ENCODE data around the gene SLC6A11.
A peak's percentile ranks its signal among the peaks of the same experiment; 100 is the strongest.

Gene SLC6A11

GRCh38 chr3:10798600-10799367 is 17.2 kb upstream of the SLC6A11 start:
- H3K36me3 ChIP-seq (ENCODE audit: control insufficient read depth in 1 of 2, insufficient read depth in 2 of 2, low read length in 2 of 2) = no peaks in the 10 kb centered on the region
- H3K4me3 ChIP-seq (ENCODE audit: low read depth in 1 of 2, low read length in 2 of 2) = no peak overlapping the region
- no peaks in the 10 kb centered on the region for H3K27me3 ChIP-seq (ENCODE audit: low read depth, low read length)
- no peaks in the 10 kb centered on the region for H3K9me3 ChIP-seq (ENCODE audit: control insufficient read depth in 1 of 2, low read length in 2 of 2)
- no peaks in the 10 kb centered on the region for H3K4me1 ChIP-seq (ENCODE audit: control insufficient read depth in 1 of 2, insufficient read depth in 2 of 2, low read length in 2 of 2)
- H3K27ac ChIP-seq (ENCODE audit: low read length) = no peak overlapping the region

DNA sequence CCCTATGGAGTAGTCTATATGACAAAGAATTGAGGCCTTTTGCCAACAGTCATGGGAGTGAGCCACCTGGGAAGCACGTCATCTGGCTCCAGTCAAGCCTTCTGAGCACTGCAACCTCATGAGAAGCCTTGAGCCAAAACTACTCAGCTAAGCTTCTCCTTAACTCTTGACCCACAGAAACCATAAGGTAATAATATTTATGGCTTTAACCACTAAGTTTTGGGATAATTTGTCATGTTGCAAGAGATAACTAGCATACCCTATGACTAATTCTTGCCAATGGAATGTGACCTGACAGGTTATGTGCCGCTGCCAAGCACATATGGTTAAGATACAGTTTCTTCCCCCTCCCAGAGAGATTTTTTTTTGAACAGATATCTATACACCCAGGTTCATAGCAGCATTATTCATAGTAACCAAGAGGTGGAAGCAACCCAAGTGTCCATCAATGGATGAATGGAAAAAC is 11.8 kb upstream of the SLC6A11 start:
- Histone ChIP-seq H3K9me3 (ENCODE audit: control insufficient read depth in 1 of 2, low read length in 2 of 2) (no peaks in the 10 kb centered on the region), H3K27ac (ENCODE audit: low read length) (no peak overlapping the region), H3K4me1 (ENCODE audit: control insufficient read depth in 1 of 2, insufficient read depth in 2 of 2, low read length in 2 of 2) (no peaks in the 10 kb centered on the region), H3K27me3 (ENCODE audit: low read depth, low read length) (peaks cover 7% of the 10 kb centered on the region), H3K4me3 (ENCODE audit: low read depth in 1 of 2, low read length in 2 of 2) (no peak overlapping the region), H3K36me3 (ENCODE audit: control insufficient read depth in 1 of 2, insufficient read depth in 2 of 2, low read length in 2 of 2) (no peaks in the 10 kb centered on the region)

DNA sequence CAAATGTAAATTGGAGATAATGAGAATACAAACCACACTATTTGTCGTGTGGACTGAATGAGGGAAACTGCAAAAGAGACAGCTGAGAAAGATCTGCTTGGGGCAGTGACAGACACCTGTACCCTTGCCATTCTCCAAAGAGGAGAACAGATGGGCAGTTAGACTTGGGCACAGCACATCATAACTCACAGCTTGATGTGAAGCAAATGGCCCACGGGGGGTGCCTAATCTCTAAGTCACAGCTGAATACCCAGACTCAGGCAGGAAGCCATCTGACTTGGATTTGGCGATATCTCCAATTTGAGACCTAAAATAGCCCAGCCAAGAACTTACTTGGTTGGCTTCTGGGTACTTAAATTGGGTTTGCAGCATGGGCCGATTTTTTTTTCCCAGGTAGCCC is 10.0 kb upstream of the SLC6A11 start:
- Histone ChIP-seq H3K9me3 (ENCODE audit: control insufficient read depth in 1 of 2, low read length in 2 of 2) (no peaks in the 10 kb centered on the region), H3K4me3 (ENCODE audit: low read depth in 1 of 2, low read length in 2 of 2) (no peak overlapping the region), H3K4me1 (ENCODE audit: control insufficient read depth in 1 of 2, insufficient read depth in 2 of 2, low read length in 2 of 2) (no peaks in the 10 kb centered on the region), H3K27me3 (ENCODE audit: low read depth, low read length) (peaks cover 7% of the 10 kb centered on the region), H3K27ac (ENCODE audit: low read length) (no peak overlapping the region), H3K36me3 (ENCODE audit: control insufficient read depth in 1 of 2, insufficient read depth in 2 of 2, low read length in 2 of 2) (no peaks in the 10 kb centered on the region)

- Histone ChIP-seq H3K27me3 (ENCODE audit: low read depth, low read length) (peaks cover 7% of the 10 kb centered on the region), H3K4me1 (ENCODE audit: control insufficient read depth in 1 of 2, insufficient read depth in 2 of 2, low read length in 2 of 2) (no peaks in the 10 kb centered on the region), H3K27ac (ENCODE audit: low read length) (no peak overlapping the region), H3K9me3 (ENCODE audit: control insufficient read depth in 1 of 2, low read length in 2 of 2) (no peaks in the 10 kb centered on the region), H3K4me3 (ENCODE audit: low read depth in 1 of 2, low read length in 2 of 2) (no peak overlapping the region), H3K36me3 (ENCODE audit: control insufficient read depth in 1 of 2, insufficient read depth in 2 of 2, low read length in 2 of 2) (no peaks in the 10 kb centered on the region)
These were observed 7.8 kb upstream of the SLC6A11 start for GRCh38 chr3:10808130-10808735.

GRCh38 chr3:10808974-10809373 is 7.1 kb upstream of the SLC6A11 start:
- no peaks in the 10 kb centered on the region for H3K4me1 ChIP-seq (ENCODE audit: control insufficient read depth in 1 of 2, insufficient read depth in 2 of 2, low read length in 2 of 2)
- peaks cover 7% of the 10 kb centered on the region for H3K27me3 ChIP-seq (ENCODE audit: low read depth, low read length)
- H3K27ac ChIP-seq (ENCODE audit: low read length) = no peak overlapping the region
- H3K36me3 ChIP-seq (ENCODE audit: control insufficient read depth in 1 of 2, insufficient read depth in 2 of 2, low read length in 2 of 2) = no peaks in the 10 kb centered on the region
- H3K4me3 ChIP-seq (ENCODE audit: low read depth in 1 of 2, low read length in 2 of 2) = no peak overlapping the region
- H3K9me3 ChIP-seq (ENCODE audit: control insufficient read depth in 1 of 2, low read length in 2 of 2) = no peaks in the 10 kb centered on the region

GRCh38 chr3:10810376-10810775 is 5.7 kb upstream of the SLC6A11 start:
- Histone ChIP-seq H3K27ac (ENCODE audit: low read length) (no peak overlapping the region), H3K27me3 (ENCODE audit: low read depth, low read length) (peaks cover 6% of the 10 kb centered on the region), H3K36me3 (ENCODE audit: control insufficient read depth in 1 of 2, insufficient read depth in 2 of 2, low read length in 2 of 2) (no peaks in the 10 kb centered on the region), H3K9me3 (ENCODE audit: control insufficient read depth in 1 of 2, low read length in 2 of 2) (no peaks in the 10 kb centered on the region), H3K4me3 (ENCODE audit: low read depth in 1 of 2, low read length in 2 of 2) (no peak overlapping the region), H3K4me1 (ENCODE audit: control insufficient read depth in 1 of 2, insufficient read depth in 2 of 2, low read length in 2 of 2) (no peaks in the 10 kb centered on the region)

GRCh38 chr3:10813425-10813824 is 2.6 kb upstream of the SLC6A11 start:
- Histone ChIP-seq H3K27ac (ENCODE audit: low read length) (no peak overlapping the region), H3K9me3 (ENCODE audit: control insufficient read depth in 1 of 2, low read length in 2 of 2) (no peaks in the 10 kb centered on the region), H3K27me3 (ENCODE audit: low read depth, low read length) (peaks cover 9% of the 10 kb centered on the region), H3K4me3 (ENCODE audit: low read depth in 1 of 2, low read length in 2 of 2) (no peak overlapping the region), H3K36me3 (ENCODE audit: control insufficient read depth in 1 of 2, insufficient read depth in 2 of 2, low read length in 2 of 2) (no peaks in the 10 kb centered on the region), H3K4me1 (ENCODE audit: control insufficient read depth in 1 of 2, insufficient read depth in 2 of 2, low read length in 2 of 2) (peaks cover 0 to 10% of the 10 kb centered on the region in 2 donors)

DNA sequence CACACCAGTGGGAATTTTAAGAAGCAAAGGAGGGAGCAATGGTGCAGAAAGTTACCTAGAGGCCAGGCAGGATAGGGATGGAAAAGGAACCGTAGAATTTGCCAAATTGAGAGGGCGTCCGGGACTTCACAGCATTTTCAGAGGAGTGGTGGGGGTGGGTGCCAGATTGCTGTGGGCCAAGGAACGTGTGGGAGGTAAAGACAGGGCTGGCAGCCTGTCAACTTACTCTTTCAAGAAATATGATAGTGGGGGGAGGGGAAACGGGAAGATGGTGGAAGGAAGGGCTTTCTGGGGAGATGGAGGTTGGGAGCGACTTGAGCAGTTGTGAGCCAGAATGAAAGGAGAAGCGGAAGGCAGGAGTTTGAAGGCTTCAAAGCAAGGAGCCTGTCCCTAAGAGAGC is 1.4 kb upstream of the SLC6A11 start:
- Histone ChIP-seq H3K9me3 (ENCODE audit: control insufficient read depth in 1 of 2, low read length in 2 of 2) (no peaks in the 10 kb centered on the region), H3K27ac (ENCODE audit: low read length) (no peak overlapping the region), H3K27me3 (ENCODE audit: low read depth, low read length) (peaks cover 9% of the 10 kb centered on the region), H3K4me3 (ENCODE audit: low read depth in 1 of 2, low read length in 2 of 2) (no peak overlapping the region), H3K36me3 (ENCODE audit: control insufficient read depth in 1 of 2, insufficient read depth in 2 of 2, low read length in 2 of 2) (no peaks in the 10 kb centered on the region), H3K4me1 (ENCODE audit: control insufficient read depth in 1 of 2, insufficient read depth in 2 of 2, low read length in 2 of 2) (peaks cover 0 to 10% of the 10 kb centered on the region in 2 donors)

DNA sequence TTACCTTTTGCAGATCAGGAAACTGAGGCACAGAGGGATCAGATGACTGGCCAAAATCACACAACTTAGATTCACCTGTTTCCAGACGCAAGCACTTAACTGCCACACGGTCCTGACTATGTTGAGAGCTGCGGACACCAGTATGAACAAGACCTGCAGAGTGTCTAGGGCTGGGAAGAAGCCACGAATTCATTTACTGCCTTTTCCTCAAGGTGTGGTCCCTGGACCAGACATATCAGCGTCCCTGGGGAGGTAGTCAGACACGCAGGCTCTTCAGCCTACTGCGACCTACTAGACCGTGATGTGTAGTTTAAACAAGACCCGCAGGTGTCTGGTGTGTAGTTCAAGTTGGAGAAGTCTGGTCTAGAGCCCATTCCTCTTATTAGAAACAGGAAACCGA is 541 bp upstream of the SLC6A11 start:
- peaks cover 0 to 10% of the 10 kb centered on the region in 2 donors for H3K4me1 ChIP-seq (ENCODE audit: control insufficient read depth in 1 of 2, insufficient read depth in 2 of 2, low read length in 2 of 2)
- no peaks in the 10 kb centered on the region for H3K36me3 ChIP-seq (ENCODE audit: control insufficient read depth in 1 of 2, insufficient read depth in 2 of 2, low read length in 2 of 2)
- peak overlapping the region in 1 of 2 donors; percentile 46 for H3K4me3 ChIP-seq (ENCODE audit: low read depth in 1 of 2, low read length in 2 of 2)
- no peak overlapping the region for H3K27ac ChIP-seq (ENCODE audit: low read length)
- no peaks in the 10 kb centered on the region for H3K9me3 ChIP-seq (ENCODE audit: control insufficient read depth in 1 of 2, low read length in 2 of 2)
- H3K27me3 ChIP-seq (ENCODE audit: low read depth, low read length) = peaks cover 9% of the 10 kb centered on the region

GRCh38 chr3:10816863-10817253 is 830 bp downstream of the SLC6A11 start:
- Histone ChIP-seq H3K4me1 (ENCODE audit: control insufficient read depth in 1 of 2, insufficient read depth in 2 of 2, low read length in 2 of 2) (peaks cover 0 to 10% of the 10 kb centered on the region in 2 donors), H3K36me3 (ENCODE audit: control insufficient read depth in 1 of 2, insufficient read depth in 2 of 2, low read length in 2 of 2) (no peaks in the 10 kb centered on the region), H3K27me3 (ENCODE audit: low read depth, low read length) (peaks cover 9% of the 10 kb centered on the region), H3K9me3 (ENCODE audit: control insufficient read depth in 1 of 2, low read length in 2 of 2) (no peaks in the 10 kb centered on the region), H3K27ac (ENCODE audit: low read length) (no peak overlapping the region), H3K4me3 (ENCODE audit: low read depth in 1 of 2, low read length in 2 of 2) (peak overlapping the region in 1 of 2 donors; percentile 46)

DNA sequence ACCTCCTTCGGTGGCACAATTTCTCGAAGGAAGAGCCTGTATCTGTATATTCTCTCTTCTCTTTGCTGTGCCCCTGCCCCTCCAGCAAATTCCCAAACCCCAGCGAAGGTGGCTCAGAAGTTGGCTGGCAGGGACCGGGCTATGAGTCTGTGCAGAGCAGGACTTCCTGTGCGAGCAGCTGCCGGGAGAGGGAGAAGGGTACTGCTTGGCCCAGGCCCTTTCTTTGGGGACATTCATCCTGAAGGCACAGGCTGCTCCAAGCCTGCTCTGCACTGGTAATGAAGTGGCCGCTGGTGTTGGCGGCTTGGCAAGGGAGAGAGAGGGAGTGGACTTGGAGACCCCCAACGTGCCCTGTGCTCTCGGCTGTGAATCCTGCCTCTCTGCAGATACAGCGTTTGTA is 1.5 kb downstream of the SLC6A11 start:
- H3K9me3 ChIP-seq (ENCODE audit: control insufficient read depth in 1 of 2, low read length in 2 of 2) = no peaks in the 10 kb centered on the region
- H3K4me1 ChIP-seq (ENCODE audit: control insufficient read depth in 1 of 2, insufficient read depth in 2 of 2, low read length in 2 of 2) = peaks cover 0 to 10% of the 10 kb centered on the region in 2 donors
- H3K27me3 ChIP-seq (ENCODE audit: low read depth, low read length) = peaks cover 9% of the 10 kb centered on the region
- no peak overlapping the region for H3K4me3 ChIP-seq (ENCODE audit: low read depth in 1 of 2, low read length in 2 of 2)
- no peak overlapping the region for H3K27ac ChIP-seq (ENCODE audit: low read length)
- no peaks in the 10 kb centered on the region for H3K36me3 ChIP-seq (ENCODE audit: control insufficient read depth in 1 of 2, insufficient read depth in 2 of 2, low read length in 2 of 2)

Data from muscle layer of duodenum (tissue), 2 donors.